Endodermal cell (in vitro differentiated cells): ENCODE data around the gene PRKCZ. TPM values are rescaled to one million over a fixed set of nuclear protein-coding genes. Genes with fewer than 3 reads are reported as not detected.

ENCODE experiments used
- DNase-seq: peaks from one replicate; pipeline ENCODE4 v3.0.0-alpha.2; 2017
- H3K27ac ChIP-seq: 2 replicates; pipeline ENCODE4 v1.5.1; 2013; ENCODE audit warnings: mild to moderate bottlenecking, low read depth, low read length, moderate library complexity
- H3K27me3 ChIP-seq: 2 replicates; pipeline ENCODE4 v1.6.1; 2013; ENCODE audit warnings: mild to moderate bottlenecking, low read length, moderate library complexity; ENCODE audit not compliant: insufficient read depth, control insufficient read depth, poor library complexity, severe bottlenecking
- H3K36me3 ChIP-seq: 2 replicates; pipeline ENCODE4 v1.7.0; 2013; ENCODE audit warnings: mild to moderate bottlenecking, low read length, moderate library complexity; ENCODE audit not compliant: control insufficient read depth, insufficient read depth
- H3K4me1 ChIP-seq: one replicate; pipeline ENCODE4 v1.7.0; 2013; ENCODE audit warnings: low read length; ENCODE audit not compliant: control insufficient read depth, insufficient read depth
- H3K4me3 ChIP-seq: 2 replicates; pipeline ENCODE4 v1.5.1; 2013; ENCODE audit warnings: mild to moderate bottlenecking, low read length, moderate library complexity
- H3K9ac ChIP-seq: 2 replicates; pipeline ENCODE4 v1.6.1; 2013; ENCODE audit warnings: mild to moderate bottlenecking, low read length, moderate library complexity; ENCODE audit not compliant: poor library complexity, severe bottlenecking; ENCODE audit errors: extremely low read depth
- H3K9me3 ChIP-seq: 2 replicates; pipeline ENCODE4 v1.6.1; 2013; ENCODE audit warnings: mild to moderate bottlenecking, low read length, moderate library complexity; ENCODE audit not compliant: control insufficient read depth
- H3K27ac Mint-ChIP-seq: 2 replicates; pipeline ENCODE4 v1.8.0; 2020; ENCODE audit warnings: mixed read lengths
- H3K27me3 Mint-ChIP-seq: 2 replicates; pipeline ENCODE4 v1.8.0; 2021; ENCODE audit warnings: mild to moderate bottlenecking, mixed read lengths; ENCODE audit not compliant: insufficient read depth
- H3K36me3 Mint-ChIP-seq: 2 replicates; pipeline ENCODE4 v1.8.0; 2020; ENCODE audit warnings: low read depth, mixed read lengths
- H3K4me1 Mint-ChIP-seq: 2 replicates; pipeline ENCODE4 v1.8.0; 2020; ENCODE audit warnings: mixed read lengths
- H3K4me3 Mint-ChIP-seq: 2 replicates; pipeline ENCODE4 v1.8.0; 2020; ENCODE audit warnings: mild to moderate bottlenecking, moderate library complexity, mixed read lengths
- H3K9me3 Mint-ChIP-seq: 2 replicates; pipeline ENCODE4 v1.8.0; 2020; ENCODE audit warnings: mild to moderate bottlenecking, mixed read lengths
- WGBS, 2 experiments: methylation state at CpG; one replicate each; pipeline versions ENCODE4 v1.1.5 to v1.1.7; 2013; ENCODE audit warnings: missing lambda C conversion rate in 2 of 2, mixed read lengths in 1 of 2; ENCODE audit not compliant: insufficient coverage in 1 of 2, insufficient read length in 1 of 2; 5-methylcytosine and 5-hydroxymethylcytosine counted together
- total RNA-seq, 2 donors: library from RNA; stranded (reverse); fragmentation: NEBNext Ultra II Directional in 1 of 2; extraction: Animal tissue kit (Norgen Biotek cat#: 25700) in 1 of 2; gene quantifications; 2 replicates in 1 of 2; 3 replicates in 1 of 2; pipeline ENCODE4 v1.2.1, GENCODE V29; 2021
- TF ChIP-seq, protein P1 (sequence below): fragments of 200-600 bp; sonication (generic); conservative IDR thresholded peaks from 2 replicates; pipeline ENCODE4 v1.5.0; 2021; ENCODE audit warnings: antibody characterized with exemption, mild to moderate bottlenecking

PRKCZ gene
- total RNA-seq, 2 donors from 2014 or later, result 49.9 to 68.5 TPM

DNA sequence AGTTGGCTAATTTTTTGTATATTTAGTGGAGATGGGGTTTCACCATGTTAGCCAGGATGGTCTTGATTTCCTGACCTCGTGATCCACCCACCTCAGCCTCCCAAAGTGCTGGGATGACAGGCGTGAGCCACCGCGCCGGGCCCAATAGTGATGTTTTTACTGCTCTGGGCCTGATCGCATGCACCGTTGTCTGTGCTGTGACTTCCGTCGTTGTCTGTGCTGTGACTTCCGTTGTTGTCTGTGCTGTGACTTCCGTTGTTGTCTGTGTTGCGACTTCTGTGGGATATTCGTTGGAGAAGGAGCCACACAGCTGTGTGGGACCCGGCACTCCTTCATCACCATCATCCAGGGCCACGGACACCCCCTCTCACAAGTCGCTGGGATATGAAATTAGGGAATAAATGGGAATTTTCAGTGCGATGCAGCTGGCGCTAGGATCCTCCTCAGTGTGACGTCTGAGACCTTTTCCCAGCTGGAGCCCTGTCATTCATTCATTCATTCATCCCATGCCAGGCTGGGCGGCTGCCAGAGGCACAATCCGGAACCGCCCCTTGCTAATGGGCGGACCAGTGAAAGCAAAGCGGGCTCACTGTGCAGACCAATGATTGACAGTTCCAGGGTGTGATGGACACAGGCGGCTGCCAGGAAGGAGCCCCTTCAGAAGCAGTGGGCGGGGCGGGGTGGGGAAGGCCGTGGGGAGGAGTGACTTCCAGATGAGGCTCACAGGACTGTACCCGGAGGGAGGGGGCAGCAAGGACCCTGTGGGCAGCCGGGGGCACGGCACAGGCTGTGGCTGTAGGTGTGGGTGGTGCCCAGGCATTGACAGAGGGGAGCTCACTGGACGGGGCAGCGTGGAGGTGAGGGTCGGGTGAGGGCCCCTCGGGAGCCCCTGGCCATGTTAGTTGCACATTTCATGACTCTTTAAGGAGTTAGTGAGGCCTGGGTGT is 48.9 kb downstream of the PRKCZ start:
- Histone ChIP-seq H3K9me3 (peaks cover 6% of the 10 kb centered on the region), H3K27ac (no peak overlapping the region), H3K4me1 (no peaks in the 10 kb centered on the region), H3K4me3 (no peak overlapping the region), H3K27me3 (no peaks in the 10 kb centered on the region), H3K9ac (no peak overlapping the region), H3K36me3 (no peaks in the 10 kb centered on the region)
- no peak for DNase-seq
- Mint-ChIP-seq H3K9me3 (peaks cover 8% of the 10 kb centered on the region), H3K4me3 (no peak overlapping the region), H3K27me3 (no peaks in the 10 kb centered on the region), H3K27ac (no peak overlapping the region), H3K36me3 (peaks cover 43% of the 10 kb centered on the region), H3K4me1 (no peaks in the 10 kb centered on the region)
- WGBS, 2 experiments, result 93 to 96% methylated on average over 21 to 35 of the region's 35 CpGs
- TF ChIP-seq, protein P1, sequence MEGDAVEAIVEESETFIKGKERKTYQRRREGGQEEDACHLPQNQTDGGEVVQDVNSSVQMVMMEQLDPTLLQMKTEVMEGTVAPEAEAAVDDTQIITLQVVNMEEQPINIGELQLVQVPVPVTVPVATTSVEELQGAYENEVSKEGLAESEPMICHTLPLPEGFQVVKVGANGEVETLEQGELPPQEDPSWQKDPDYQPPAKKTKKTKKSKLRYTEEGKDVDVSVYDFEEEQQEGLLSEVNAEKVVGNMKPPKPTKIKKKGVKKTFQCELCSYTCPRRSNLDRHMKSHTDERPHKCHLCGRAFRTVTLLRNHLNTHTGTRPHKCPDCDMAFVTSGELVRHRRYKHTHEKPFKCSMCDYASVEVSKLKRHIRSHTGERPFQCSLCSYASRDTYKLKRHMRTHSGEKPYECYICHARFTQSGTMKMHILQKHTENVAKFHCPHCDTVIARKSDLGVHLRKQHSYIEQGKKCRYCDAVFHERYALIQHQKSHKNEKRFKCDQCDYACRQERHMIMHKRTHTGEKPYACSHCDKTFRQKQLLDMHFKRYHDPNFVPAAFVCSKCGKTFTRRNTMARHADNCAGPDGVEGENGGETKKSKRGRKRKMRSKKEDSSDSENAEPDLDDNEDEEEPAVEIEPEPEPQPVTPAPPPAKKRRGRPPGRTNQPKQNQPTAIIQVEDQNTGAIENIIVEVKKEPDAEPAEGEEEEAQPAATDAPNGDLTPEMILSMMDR, result no peak

DNA sequence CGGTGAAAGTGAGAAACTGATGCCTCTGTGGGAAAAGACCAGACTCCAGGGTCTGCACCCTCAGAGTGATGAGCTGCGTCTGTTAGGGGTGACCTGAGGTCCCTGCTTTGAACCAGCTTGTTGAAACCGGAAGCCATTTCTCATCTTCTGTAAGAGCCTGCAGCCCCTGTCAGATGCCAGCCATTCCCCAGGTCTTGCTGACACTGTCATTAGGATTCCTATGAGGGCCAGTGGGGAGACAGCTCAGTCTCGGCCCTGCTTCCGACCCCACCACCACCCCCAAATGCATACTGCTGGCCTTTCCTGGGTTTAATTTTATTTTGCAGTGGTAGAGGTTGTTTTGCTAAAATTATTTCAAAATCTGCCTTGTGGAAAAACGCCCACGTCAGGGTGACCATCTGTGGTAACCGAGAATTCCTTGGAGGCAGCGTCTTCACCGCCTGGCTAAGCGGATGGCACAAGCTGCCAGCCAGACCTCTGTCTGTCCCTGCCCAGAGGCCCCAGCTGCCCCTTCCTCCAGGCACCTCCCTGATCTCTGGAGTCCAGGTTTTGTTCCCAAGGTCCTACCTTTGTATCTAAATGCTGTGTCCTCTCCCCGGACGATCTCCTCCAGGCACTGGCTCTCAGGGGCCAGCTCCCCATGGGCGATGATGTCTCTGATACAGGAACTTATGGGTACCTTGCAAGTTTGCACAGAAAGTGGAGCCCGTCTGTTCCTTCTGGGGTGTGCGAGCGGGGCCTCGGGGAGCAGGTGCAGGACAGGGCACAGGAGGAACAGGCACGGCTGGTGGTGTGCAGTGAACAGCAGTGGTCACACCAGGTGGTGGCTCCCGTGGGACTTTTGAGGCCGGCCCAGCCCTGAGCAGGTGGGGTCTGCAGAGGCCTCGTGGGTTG is 49.9 kb downstream of the PRKCZ start:
- H3K9ac ChIP-seq, result no peak overlapping the region
- no peak overlapping the region for H3K27ac Mint-ChIP-seq
- TF ChIP-seq, protein P1, result no peak

DNA sequence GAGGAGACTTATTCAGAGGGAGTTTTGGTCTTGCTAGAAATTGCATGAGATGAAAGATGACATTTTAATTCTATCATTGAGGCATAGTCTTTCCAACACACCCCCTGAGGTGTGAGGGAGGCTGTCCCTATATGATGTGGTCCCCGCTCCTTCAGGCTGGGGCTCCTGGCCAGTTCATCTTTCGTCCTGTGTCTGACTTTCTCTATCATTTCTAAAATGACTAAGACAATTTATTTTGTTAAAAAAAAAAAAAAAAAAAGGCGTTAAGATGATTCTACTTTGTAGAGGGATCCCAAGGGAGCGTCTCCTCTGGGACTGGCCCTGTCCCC is 50.5 kb downstream of the PRKCZ start:
- Histone ChIP-seq H3K9ac (no peak overlapping the region), H3K36me3 (peaks cover 5% of the 10 kb centered on the region), H3K4me3 (no peak overlapping the region), H3K27me3 (no peaks in the 10 kb centered on the region), H3K27ac (no peak overlapping the region), H3K4me1 (no peaks in the 10 kb centered on the region), H3K9me3 (peaks cover 6% of the 10 kb centered on the region)
- Mint-ChIP-seq H3K4me1 (no peaks in the 10 kb centered on the region), H3K4me3 (no peak overlapping the region), H3K27me3 (no peaks in the 10 kb centered on the region), H3K9me3 (peaks cover 8% of the 10 kb centered on the region), H3K27ac (no peak overlapping the region), H3K36me3 (peaks cover 43% of the 10 kb centered on the region)
- 89 to 90% methylated on average over 1 to 4 of the region's 4 CpGs for WGBS, 2 experiments
- DNase-seq, result no peak
- TF ChIP-seq, protein P1, result no peak

More for the DNA sequence above, 49.9 kb downstream of the PRKCZ start:
- no peak for DNase-seq
- H3K27ac ChIP-seq, result no peak overlapping the region
- peaks cover 6% of the 10 kb centered on the region for H3K9me3 ChIP-seq
- no peaks in the 10 kb centered on the region for H3K27me3 ChIP-seq
- Mint-ChIP-seq H3K4me3 (no peak overlapping the region), H3K4me1 (no peaks in the 10 kb centered on the region), H3K36me3 (peaks cover 43% of the 10 kb centered on the region), H3K27me3 (no peaks in the 10 kb centered on the region), H3K9me3 (peaks cover 8% of the 10 kb centered on the region)
- 94 to 97% methylated on average over 18 to 22 of the region's 22 CpGs for WGBS, 2 experiments
- no peaks in the 10 kb centered on the region for H3K4me1 ChIP-seq
- H3K36me3 ChIP-seq, result peaks cover 5% of the 10 kb centered on the region
- H3K4me3 ChIP-seq, result no peak overlapping the region
